WTC11 (cell line): ENCODE data around the gene OSBP2. TPM values are rescaled to one million over a fixed set of nuclear protein-coding genes. Genes with fewer than 3 reads are reported as not detected.

Experiments
- ATF1 ChIP-seq: sonication (generic); formaldehyde crosslinking; IDR thresholded peaks from 2 replicates; pipeline ENCODE4 v1.8.1; 2023; ENCODE audit warnings: mild to moderate bottlenecking, moderate library complexity, missing genetic modification reagents
- ATF3 ChIP-seq: sonication (generic); formaldehyde crosslinking; conservative IDR thresholded peaks from 2 replicates; pipeline ENCODE4 v1.8.1; 2022; ENCODE audit warnings: mild to moderate bottlenecking, missing genetic modification reagents
- CREB1 ChIP-seq: sonication (generic); formaldehyde crosslinking; IDR thresholded peaks from 2 replicates; pipeline ENCODE4 v1.8.0; 2023; ENCODE audit warnings: mild to moderate bottlenecking, missing genetic modification reagents
- CTCF ChIP-seq: fragments of 200-600 bp; IDR thresholded peaks from 2 replicates; pipeline ENCODE4 v1.8.0; 2022; ENCODE audit warnings: antibody characterized with exemption
- E2F4 ChIP-seq: sonication (generic); formaldehyde crosslinking; IDR thresholded peaks from 2 replicates; pipeline ENCODE4 v1.8.1; 2022; ENCODE audit warnings: low read depth, mild to moderate bottlenecking, moderate library complexity, missing genetic modification reagents, borderline replicate concordance
- ELF4 ChIP-seq: sonication (generic); formaldehyde crosslinking; IDR thresholded peaks from 2 replicates; pipeline ENCODE4 v1.8.1; 2022; ENCODE audit warnings: low read depth, mild to moderate bottlenecking, moderate library complexity, missing genetic modification reagents
- EMX1 ChIP-seq: fragments of 250-450 bp; sonication (Bioruptor Pico); IDR thresholded peaks from 2 replicates; pipeline ENCODE4 v1.8.0; 2021; ENCODE audit warnings: mild to moderate bottlenecking
- ESRRA ChIP-seq: sonication (generic); formaldehyde crosslinking; IDR thresholded peaks from 2 replicates; pipeline ENCODE4 v1.8.1; 2022; ENCODE audit warnings: mild to moderate bottlenecking, missing genetic modification reagents, borderline replicate concordance
- HMGA2 ChIP-seq: fragments of 250-450 bp; sonication (Bioruptor Pico); IDR thresholded peaks from 2 replicates; pipeline ENCODE4 v1.4.0; 2021; ENCODE audit warnings: mild to moderate bottlenecking, moderate library complexity
- HMGXB4 ChIP-seq: sonication (generic); formaldehyde crosslinking; IDR thresholded peaks from 2 replicates; pipeline ENCODE4 v1.8.1; 2023; ENCODE audit warnings: mild to moderate bottlenecking, moderate library complexity, missing genetic modification reagents
- JUN ChIP-seq: sonication (generic); formaldehyde crosslinking; IDR thresholded peaks from 2 replicates; pipeline ENCODE4 v1.8.0; 2023; ENCODE audit warnings: mild to moderate bottlenecking, missing genetic modification reagents
- KAT7 ChIP-seq: sonication (generic); formaldehyde crosslinking; IDR thresholded peaks from 2 replicates; pipeline ENCODE4 v1.8.1; 2023; ENCODE audit warnings: missing genetic modification reagents, mild to moderate bottlenecking, borderline replicate concordance
- MAX ChIP-seq: sonication (generic); formaldehyde crosslinking; IDR thresholded peaks from 2 replicates; pipeline ENCODE4 v1.8.0; 2022; ENCODE audit warnings: mild to moderate bottlenecking, missing genetic modification reagents
- MYBL2 ChIP-seq: sonication (generic); formaldehyde crosslinking; IDR thresholded peaks from 2 replicates; pipeline ENCODE4 v1.8.1; 2023; ENCODE audit warnings: mild to moderate bottlenecking, moderate library complexity, missing genetic modification reagents
- NR1H2 ChIP-seq: sonication (generic); formaldehyde crosslinking; IDR thresholded peaks from 2 replicates; pipeline ENCODE4 v1.9.0; 2021; ENCODE audit warnings: mild to moderate bottlenecking, moderate library complexity, missing genetic modification reagents
- PRDM15 ChIP-seq: sonication (generic); formaldehyde crosslinking; IDR thresholded peaks from 2 replicates; pipeline ENCODE4 v1.8.0; 2022; ENCODE audit warnings: missing genetic modification reagents
- SMAD4 ChIP-seq: sonication (generic); formaldehyde crosslinking; IDR thresholded peaks from 2 replicates; pipeline ENCODE4 v1.8.0; 2022; ENCODE audit warnings: mild to moderate bottlenecking, missing genetic modification reagents
- SOX15 ChIP-seq: fragments of 250-450 bp; sonication (Bioruptor Pico); IDR thresholded peaks from 2 replicates; pipeline ENCODE4 v1.9.0; 2021; ENCODE audit warnings: mild to moderate bottlenecking
- SP1 ChIP-seq: sonication (generic); formaldehyde crosslinking; conservative IDR thresholded peaks from 2 replicates; pipeline ENCODE4 v1.8.1; 2022; ENCODE audit warnings: missing genetic modification reagents
- USF2 ChIP-seq: sonication (generic); formaldehyde crosslinking; IDR thresholded peaks from 2 replicates; pipeline ENCODE4 v1.8.1; 2023; ENCODE audit warnings: mild to moderate bottlenecking, missing genetic modification reagents, moderate library complexity
- ZBTB21 ChIP-seq: sonication (generic); formaldehyde crosslinking; IDR thresholded peaks from 2 replicates; pipeline ENCODE4 v1.8.1; 2023; ENCODE audit warnings: mild to moderate bottlenecking, missing genetic modification reagents, borderline replicate concordance
- ZMAT4 ChIP-seq: fragments of 250-450 bp; sonication (Bioruptor Pico); IDR thresholded peaks from 2 replicates; pipeline ENCODE4 v1.9.0; 2021; ENCODE audit warnings: mild to moderate bottlenecking
- ZNF317 ChIP-seq: sonication (generic); formaldehyde crosslinking; IDR thresholded peaks from 2 replicates; pipeline ENCODE4 v1.8.1; 2023; ENCODE audit warnings: low read depth, mild to moderate bottlenecking, moderate library complexity, missing genetic modification reagents, borderline replicate concordance
- ZNF396 ChIP-seq: fragments of 250-450 bp; sonication (Bioruptor Pico); IDR thresholded peaks from 2 replicates; pipeline ENCODE4 v1.8.0; 2021; ENCODE audit warnings: mild to moderate bottlenecking, moderate library complexity, borderline replicate concordance
- ZNF425 ChIP-seq: fragments of 250-450 bp; sonication (Bioruptor Pico); conservative IDR thresholded peaks from 2 replicates; pipeline ENCODE4 v1.9.0; 2021; ENCODE audit warnings: mild to moderate bottlenecking
- ZNF671 ChIP-seq: fragments of 250-450 bp; sonication (Bioruptor Pico); IDR thresholded peaks from 2 replicates; pipeline ENCODE4 v1.8.0; 2021; ENCODE audit warnings: mild to moderate bottlenecking
- total RNA-seq: library from RNA; stranded (reverse); gene quantifications from 3 replicates; pipeline ENCODE4 v1.2.3, GENCODE V29; 2021

Gene OSBP2
- total RNA-seq, 1 experiment from 2014 or later: 4.1 TPM

GRCh38 chr22:30667494-30668385 lies 26.9 kb upstream of the OSBP2 start, which contains the start of gene DUSP18 (continued):
- TF ChIP-seq PRDM15 (CRISPR knock-in tag) (0 out of 2 replicates have a peak, but pooled peaks have one; percentile 24), KAT7 (CRISPR knock-in tag) (no peak), ESRRA (no peak), ZNF671 (CRISPR knock-in tag) (no peak), CTCF (peak; percentile 37; the same call in 1 of the 2 replicates), HMGXB4 (CRISPR knock-in tag) (0 out of 2 replicates have a peak, but pooled peaks have one; percentile 58), ZBTB21 (CRISPR knock-in tag) (no peak), CREB1 (CRISPR knock-in tag) (no peak), ATF1 (CRISPR knock-in tag) (no peak), SMAD4 (CRISPR knock-in tag) (no peak), ZMAT4 (CRISPR knock-in tag) (no peak), EMX1 (no peak), JUN (CRISPR knock-in tag) (no peak), MAX (peak; percentile 51), HMGA2 (CRISPR knock-in tag) (no peak), SOX15 (CRISPR knock-in tag) (no peak), E2F4 (CRISPR knock-in tag) (0 out of 2 replicates have a peak, but pooled peaks have one; percentile 50), SP1 (CRISPR knock-in tag) (peak; percentile 88), ZNF317 (CRISPR knock-in tag) (no peak), USF2 (CRISPR knock-in tag) (no peak), MYBL2 (CRISPR knock-in tag) (0 out of 2 replicates have a peak, but pooled peaks have one; percentile 34), ELF4 (CRISPR knock-in tag) (no peak), ZNF425 (CRISPR knock-in tag) (no peak), ZNF396 (CRISPR knock-in tag) (no peak), NR1H2 (no peak), ATF3 (no peak)
